ENCODE results near the gene RPTOR. TPM values are rescaled to one million over a fixed set of nuclear protein-coding genes. Genes with fewer than 3 reads are reported as not detected.

The RPTOR gene
- polyA plus RNA-seq, 1 donor (not counting 4 experiments of a cell fraction or from before 2014, with no cell fraction given), result 4.0 TPM

- dilution Hi-C loops (cut with MboI; ENCODE audit: extremely low pct_ligation_motif_present, low sequenced_read_pairs), result no loop called here
- FAIRE-seq, result peak; percentile 69
- no peak for DNase-seq (ENCODE audit: low read depth, low spot score)
- H3K79me2 ChIP-seq (ENCODE audit: control insufficient read depth, insufficient read depth, low read length), result no peaks in the 10 kb centered on the region
- no peak overlapping the region for H3K27ac ChIP-seq (ENCODE audit: control insufficient read depth, insufficient read depth, low read length)
- no peak overlapping the region for H3K9ac ChIP-seq (ENCODE audit: control insufficient read depth, extremely low read depth, insufficient read depth, low read length)
- peaks cover 19% of the 10 kb centered on the region for H3K4me1 ChIP-seq (ENCODE audit: control insufficient read depth, extremely low read depth, insufficient read depth, low read length)
- H3K9me3 ChIP-seq (ENCODE audit: control insufficient read depth, low read depth, low read length), result no peaks in the 10 kb centered on the region
- no peak for TF ChIP-seq EZH2 (IDR thresholded peaks at IDR 0.05; ENCODE audit: low read length)
- TF ChIP-seq CTCF (optimal IDR thresholded peaks at IDR 0.05 in 1 of 3, IDR thresholded peaks at IDR 0.05 in 1 of 3, conservative IDR thresholded peaks at IDR 0.05 in 1 of 3; ENCODE audit: extremely low read depth in 1 of 3, insufficient read depth in 2 of 3, low read length in 3 of 3), result no peak
- H3K4me3 ChIP-seq (ENCODE audit: control insufficient read depth in 2 of 3, extremely low read depth in 1 of 3, insufficient read depth in 2 of 3, low read depth in 1 of 3, low read length in 3 of 3), result no peak overlapping the region
- H3K36me3 ChIP-seq (ENCODE audit: control insufficient read depth in 2 of 2, extremely low read depth in 1 of 2, insufficient read depth in 2 of 2, low read length in 2 of 2), result no peaks in the 10 kb centered on the region
- H3K9me1 ChIP-seq (ENCODE audit: control insufficient read depth, extremely low read depth, insufficient read depth, low read length), result no peaks in the 10 kb centered on the region
- no peak overlapping the region for H2AFZ ChIP-seq (ENCODE audit: control insufficient read depth, low read length)
- no peaks in the 10 kb centered on the region for H4K20me1 ChIP-seq (ENCODE audit: control insufficient read depth, extremely low read depth, insufficient read depth, low read length)
- H3K27me3 ChIP-seq (ENCODE audit: control insufficient read depth, extremely low read depth, insufficient read depth, low read length), result peaks cover 17% of the 10 kb centered on the region
- no peak overlapping the region for H3K4me2 ChIP-seq (ENCODE audit: control insufficient read depth, extremely low read depth, insufficient read depth, low read depth, low read length)
Observed at GRCh38 chr17:80497726-80498241, 46.9 kb upstream of the RPTOR start.

- Histone ChIP-seq H2AFZ (ENCODE audit: control insufficient read depth, low read length) (no peak overlapping the region), H3K9me1 (ENCODE audit: control insufficient read depth, extremely low read depth, insufficient read depth, low read length) (no peaks in the 10 kb centered on the region)
- TF ChIP-seq EZH2 (IDR thresholded peaks at IDR 0.05; ENCODE audit: low read length) (no peak), CTCF (optimal IDR thresholded peaks at IDR 0.05 in 1 of 3, IDR thresholded peaks at IDR 0.05 in 1 of 3, conservative IDR thresholded peaks at IDR 0.05 in 1 of 3; ENCODE audit: extremely low read depth in 1 of 3, insufficient read depth in 2 of 3, low read length in 3 of 3) (no peak)
Observed at GRCh38 chr17:80498242-80498919, 46.3 kb upstream of the RPTOR start.

More at GRCh38 chr17:80498242-80498919, 46.3 kb upstream of the RPTOR start:
- Histone ChIP-seq H3K79me2 (ENCODE audit: control insufficient read depth, insufficient read depth, low read length) (no peaks in the 10 kb centered on the region), H3K9ac (ENCODE audit: control insufficient read depth, extremely low read depth, insufficient read depth, low read length) (no peak overlapping the region), H3K36me3 (ENCODE audit: control insufficient read depth in 2 of 2, extremely low read depth in 1 of 2, insufficient read depth in 2 of 2, low read length in 2 of 2) (no peaks in the 10 kb centered on the region), H3K4me1 (ENCODE audit: control insufficient read depth, extremely low read depth, insufficient read depth, low read length) (peaks cover 20% of the 10 kb centered on the region), H4K20me1 (ENCODE audit: control insufficient read depth, extremely low read depth, insufficient read depth, low read length) (no peaks in the 10 kb centered on the region), H3K27ac (ENCODE audit: control insufficient read depth, insufficient read depth, low read length) (no peak overlapping the region), H3K4me3 (ENCODE audit: control insufficient read depth in 2 of 3, extremely low read depth in 1 of 3, insufficient read depth in 2 of 3, low read depth in 1 of 3, low read length in 3 of 3) (no peak overlapping the region), H3K9me3 (ENCODE audit: control insufficient read depth, low read depth, low read length) (no peaks in the 10 kb centered on the region), H3K4me2 (ENCODE audit: control insufficient read depth, extremely low read depth, insufficient read depth, low read depth, low read length) (no peak overlapping the region), H3K27me3 (ENCODE audit: control insufficient read depth, extremely low read depth, insufficient read depth, low read length) (peaks cover 12% of the 10 kb centered on the region)
- DNase-seq (ENCODE audit: low read depth, low spot score) (no peak), FAIRE-seq (no peak)
- dilution Hi-C loops (cut with MboI; ENCODE audit: extremely low pct_ligation_motif_present, low sequenced_read_pairs), result no loop called here

Measured in keratinocyte (primary cell).